ENCODE data around the gene MB21D2.
A peak's percentile ranks its signal among the peaks of the same experiment; 100 is the strongest.

The MB21D2 gene

GRCh38 chr3:192830291-192831110 lies 87.2 kb downstream of the MB21D2 start:
- DNase-seq = peak; percentile 71

- no peak for DNase-seq
Observed at GRCh38 chr3:192827863-192828594, 89.6 kb downstream of the MB21D2 start.

- DNase-seq = no peak
Observed at GRCh38 chr3:192827208-192827607, 90.4 kb downstream of the MB21D2 start.

- DNase-seq = peak; percentile 23
Observed at GRCh38 chr3:192826214-192827006, 91.2 kb downstream of the MB21D2 start.

GRCh38 chr3:192825657-192826200 lies 91.9 kb downstream of the MB21D2 start:
- DNase-seq = peak; percentile 98

GRCh38 chr3:192825216-192825615 lies 92.4 kb downstream of the MB21D2 start:
- DNase-seq = no peak

- no peak for DNase-seq
Observed at GRCh38 chr3:192824313-192824712, 93.3 kb downstream of the MB21D2 start.

GRCh38 chr3:192821161-192821560 lies 96.5 kb downstream of the MB21D2 start:
- no peak for DNase-seq

GRCh38 chr3:192820161-192820560 lies 97.5 kb downstream of the MB21D2 start:
- no peak for DNase-seq

GRCh38 chr3:192819001-192819569 lies 98.6 kb downstream of the MB21D2 start:
- DNase-seq = no peak

GRCh38 chr3:192818126-192818525 lies 99.5 kb downstream of the MB21D2 start:
- DNase-seq = no peak

GRCh38 chr3:192817506-192817905 lies 100.2 kb downstream of the MB21D2 start:
- DNase-seq = no peak

- DNase-seq = no peak
Observed at GRCh38 chr3:192817053-192817452, 100.6 kb downstream of the MB21D2 start.

- DNase-seq = peak; percentile 42
Observed at GRCh38 chr3:192816351-192816750, 101.3 kb downstream of the MB21D2 start.

- DNase-seq = no peak
Observed at GRCh38 chr3:192812743-192813383, 104.8 kb downstream of the MB21D2 start.

GRCh38 chr3:192805711-192806110 lies 111.9 kb downstream of the MB21D2 start:
- no peak for DNase-seq

- no peak for DNase-seq
Observed at GRCh38 chr3:192804502-192804901, 113.2 kb downstream of the MB21D2 start.

GRCh38 chr3:192802957-192803899 lies 114.4 kb downstream of the MB21D2 start:
- DNase-seq = peak; percentile 45

GRCh38 chr3:192801985-192802384 lies 115.7 kb downstream of the MB21D2 start:
- DNase-seq = no peak

- no peak for DNase-seq
Observed at GRCh38 chr3:192799721-192800120, 117.9 kb downstream of the MB21D2 start.

- DNase-seq = no peak
Observed at GRCh38 chr3:192795021-192795420, 122.6 kb downstream of the MB21D2 start.
